ENCODE measurements around the gene GRK7. TPM values are rescaled to one million over a fixed set of nuclear protein-coding genes. Genes with fewer than 3 reads are reported as not detected.
"Not testable (repeated sequence)": the region's sequence is repeated elsewhere in the genome, so short reads cannot be mapped to it uniquely, and the experiment has no call there.

The GRK7 gene
- polyA plus RNA-seq, 1 of the 3 experiments (the other 2 are of a cell fraction), result not detected

GRCh38 chr3:141754032-141754431, 9.2 kb upstream of the GRK7 start (continued):
- no peak for TF ChIP-seq USF2 (IDR thresholded peaks at IDR 0.05; ENCODE audit: borderline replicate concordance, low read depth, low read length)
- no peak for TF ChIP-seq GABPA (IDR thresholded peaks at IDR 0.05; ENCODE audit: low read depth)
- no peak for TF ChIP-seq GATA2 (CRISPR knock-in tag; IDR thresholded peaks at IDR 0.05)
- TF ChIP-seq RFX5 (IDR thresholded peaks at IDR 0.05; ENCODE audit: low read length), result no peak
- TF ChIP-seq EZH2phosphoT487 (IDR thresholded peaks at IDR 0.05; ENCODE audit: borderline replicate concordance, low read depth), result no peak
- no peak for TF ChIP-seq IRF3 (IDR thresholded peaks at IDR 0.05; ENCODE audit: low read depth, low read length)
- no peak for TF ChIP-seq FOSL2 (IDR thresholded peaks at IDR 0.05; ENCODE audit: borderline replicate concordance, low read depth)
- no peak for TF ChIP-seq CTCF (IDR thresholded peaks at IDR 0.05)
- no peak for TF ChIP-seq NRF1 (IDR thresholded peaks at IDR 0.05; ENCODE audit: low read depth, low read length)

GRCh38 chr3:141762552-141762951, 656 bp upstream of the GRK7 start:
- CTCF ChIA-PET, result interaction anchor here (1.0 to 1.4 kb wide), 2 partner anchors 14 to 24 kb away, joined by 3 to 4 read pairs; partner anchors contain the start of gene RNF7
- H3K4me2 ChIP-seq, result not testable (repeated sequence)

GRCh38 chr3:141764045-141764444, 837 bp downstream of the GRK7 start:
- 70% methylated on average over 2 of the region's 2 CpGs for WGBS (ENCODE audit: low lambda C conversion rate)
- Histone ChIP-seq H3K79me2 (ENCODE audit: insufficient read depth) (no peaks in the 10 kb centered on the region), H2AFZ (ENCODE audit: low read depth) (no peak overlapping the region), H3F3A (replicated peaks; ENCODE audit: insufficient read depth) (no peaks in the 10 kb centered on the region), H3K9ac (no peak overlapping the region), H3K27ac (ENCODE audit: low read depth in 2 of 2, low read length in 1 of 2) (no peak overlapping the region), H3K9me2 (no peaks in the 10 kb centered on the region), H3K4me3 (ENCODE audit: low read depth in 2 of 2, low read length in 1 of 2) (no peak overlapping the region), H3K9me3 (no peaks in the 10 kb centered on the region), H3K36me3 (replicated peaks in 1 of 2; ENCODE audit: control insufficient read depth in 1 of 2, insufficient read depth in 2 of 2, low read length in 1 of 2) (no peaks in the 10 kb centered on the region), H3K4me1 (ENCODE audit: control insufficient read depth in 1 of 2, insufficient read depth in 2 of 2, low read depth in 1 of 2, low read length in 1 of 2) (0 out of 4 replicates have a peak, but pooled peaks cover 0 to 1% of the 10 kb centered on the region in 2 experiments), H3K27me3 (ENCODE audit: insufficient read depth) (no peaks in the 10 kb centered on the region), H4K20me1 (ENCODE audit: insufficient read depth) (no peaks in the 10 kb centered on the region), H3K4me2 (no peak overlapping the region)
- POLR2A ChIA-PET, result no interaction called here
- CTCF ChIA-PET, result interaction anchor here (1.4 to 1.5 kb wide), 2 partner anchors 9 to 13 kb away, joined by 3 to 5 read pairs; no protein-coding TSS in a partner anchor
- DNase-seq, result no peak
- no peak for TF ChIP-seq NRF1 (IDR thresholded peaks at IDR 0.05; ENCODE audit: low read depth, low read length)
- TF ChIP-seq NFIC (IDR thresholded peaks at IDR 0.05; ENCODE audit: borderline replicate concordance), result no peak
- no peak for TF ChIP-seq ELF1 (IDR thresholded peaks at IDR 0.05)
- TF ChIP-seq MXI1 (IDR thresholded peaks at IDR 0.05; ENCODE audit: low read depth, low read length), result no peak
- no peak for TF ChIP-seq REST (IDR thresholded peaks at IDR 0.05; ENCODE audit: low read depth, low read length)
- no peak for TF ChIP-seq EP300 (IDR thresholded peaks at IDR 0.05; ENCODE audit: borderline replicate concordance in 1 of 2, low read depth in 1 of 2, low read length in 1 of 2)
- no peak for TF ChIP-seq USF2 (IDR thresholded peaks at IDR 0.05; ENCODE audit: borderline replicate concordance, low read depth, low read length)
- no peak for TF ChIP-seq SIN3A (IDR thresholded peaks at IDR 0.05; ENCODE audit: borderline replicate concordance, low read depth, low read length)

More at GRCh38 chr3:141762552-141762951, 656 bp upstream of the GRK7 start:
- H3K27me3 ChIP-seq (ENCODE audit: insufficient read depth); H3K9me3 ChIP-seq; H3K36me3 ChIP-seq (replicated peaks in 1 of 2; ENCODE audit: control insufficient read depth in 1 of 2, insufficient read depth in 2 of 2, low read length in 1 of 2); H2AFZ ChIP-seq (ENCODE audit: low read depth); H3K9ac ChIP-seq; H4K20me1 ChIP-seq (ENCODE audit: insufficient read depth); H3K79me2 ChIP-seq (ENCODE audit: insufficient read depth); H3K4me3 ChIP-seq (ENCODE audit: low read depth in 2 of 2, low read length in 1 of 2); H3K27ac ChIP-seq (ENCODE audit: low read depth in 2 of 2, low read length in 1 of 2); H3F3A ChIP-seq (replicated peaks; ENCODE audit: insufficient read depth); DNase-seq; POLR2A ChIA-PET; H3K4me1 ChIP-seq (ENCODE audit: control insufficient read depth in 1 of 2, insufficient read depth in 2 of 2, low read depth in 1 of 2, low read length in 1 of 2); H3K9me2 ChIP-seq: not testable (repeated sequence)
- 90% methylated on average over 10 of the region's 19 CpGs for WGBS (ENCODE audit: low lambda C conversion rate)
